CD4-positive, alpha-beta T cell (primary cell): ENCODE data around the gene MINDY1. TPM values are rescaled to one million over a fixed set of nuclear protein-coding genes. Genes with fewer than 3 reads are reported as not detected.
A peak's percentile ranks its signal among the peaks of the same experiment; 100 is the strongest.

Experiments used
- ATAC-seq: fragments of 200-7000 bp; cut with Tn5 transposase; one replicate; pipeline ENCODE4 v1.10.0; 2022; ENCODE audit warnings: mild to moderate bottlenecking; ENCODE audit not compliant: poor library complexity
- CTCF ChIA-PET: fragments of 350-600 bp; sonication (Branson Sonifier 250); formaldehyde crosslinking; loops from one replicate; lab custom pipeline; 2021; ENCODE audit warnings: antibody characterized with exemption, inconsistent platforms; lab: Charles Lee
- POLR2A ChIA-PET: fragments of 350-600 bp; sonication (Branson Sonifier 250); formaldehyde crosslinking; loops from one replicate; lab custom pipeline; 2021; ENCODE audit warnings: antibody characterized with exemption, inconsistent platforms; lab: Charles Lee
- DNase-seq, 14 experiments: peaks; one replicate each; pipeline ENCODE4 v3.0.0-alpha.2; 2013 to 2020; ENCODE audit warnings: mixed read lengths in 2 of 14
- H3K27ac ChIP-seq, 2 donors: one replicate each; pipeline versions ENCODE4 v1.5.1 to v1.7.0; 2013; ENCODE audit warnings: low read length in 2 of 2, low read depth in 1 of 2, mild to moderate bottlenecking in 1 of 2
- H3K27me3 ChIP-seq, 2 experiments: 1 replicate in 1 of 2; 2 replicates in 1 of 2; pipeline versions ENCODE4 v1.6.1 to v1.7.0; 2013; ENCODE audit warnings: low read length in 2 of 2, control low read depth in 1 of 2, mild to moderate bottlenecking in 1 of 2, moderate library complexity in 1 of 2; ENCODE audit not compliant: insufficient read depth in 2 of 2, control insufficient read depth in 1 of 2
- H3K36me3 ChIP-seq: one replicate; pipeline ENCODE4 v1.6.1; 2013; ENCODE audit warnings: low read length, control low read depth; ENCODE audit not compliant: insufficient read depth
- H3K4me1 ChIP-seq: one replicate; pipeline ENCODE4 v1.6.1; 2013; ENCODE audit warnings: low read length, control low read depth; ENCODE audit not compliant: insufficient read depth
- H3K4me3 ChIP-seq: one replicate; pipeline ENCODE4 v1.5.1; 2013; ENCODE audit warnings: mild to moderate bottlenecking, low read length, moderate library complexity
- H3K9me3 ChIP-seq, 2 experiments: 1 replicate in 1 of 2; 2 replicates in 1 of 2; pipeline versions ENCODE4 v1.6.1 to v1.7.0; 2013; ENCODE audit warnings: low read length in 2 of 2, mild to moderate bottlenecking in 2 of 2, control low read depth in 1 of 2, moderate library complexity in 1 of 2; ENCODE audit not compliant: control insufficient read depth in 1 of 2, insufficient read depth in 1 of 2
- H3K27ac Mint-ChIP-seq: one replicate; pipeline ENCODE4 v1.8.0; 2020; ENCODE audit warnings: mixed read lengths
- H3K27me3 Mint-ChIP-seq: one replicate; pipeline ENCODE4 v1.8.0; 2021; ENCODE audit warnings: mixed read lengths
- H3K36me3 Mint-ChIP-seq: one replicate; pipeline ENCODE4 v1.8.0; 2021; ENCODE audit warnings: low read depth, mixed read lengths
- H3K4me1 Mint-ChIP-seq: one replicate; pipeline ENCODE4 v1.8.0; 2021; ENCODE audit warnings: low read depth, mixed read lengths
- H3K4me3 Mint-ChIP-seq: one replicate; pipeline ENCODE4 v1.8.0; 2020; ENCODE audit warnings: mild to moderate bottlenecking, mixed read lengths
- H3K9me3 Mint-ChIP-seq: one replicate; pipeline ENCODE4 v1.8.0; 2020; ENCODE audit warnings: mixed read lengths
- CTCF ChIP-seq: fragments of 200-600 bp; IDR thresholded peaks from one replicate; pipeline ENCODE4 v1.8.0; 2022; ENCODE audit warnings: antibody characterized with exemption, mild to moderate bottlenecking
- intact Hi-C, 2 experiments: fragments of 100-400 bp; cut with DNase I in 1 of 2; cut with micrococcal nuclease in 1 of 2; formaldehyde crosslinking; loops; one replicate each; pipeline versions ENCODE4 v1.15.1 to v1.9.0; 2023 to 2025; cut with DNase I, micrococcal nuclease
- total RNA-seq, 174 experiments: library from RNA in 2 of 174; stranded (reverse) in 2 of 174; gene quantifications; one replicate each; pipeline ENCODE4 v1.2.3 and lab custom pipeline; 2021 to 2026

MINDY1 gene
- total RNA-seq, 2 experiments from 2014 or later = 7.8 to 9.2 TPM

- Mint-ChIP-seq H3K27ac (no peak overlapping the region), H3K9me3 (no peaks in the 10 kb centered on the region), H3K27me3 (no peaks in the 10 kb centered on the region), H3K4me1 (peaks cover 9% of the 10 kb centered on the region), H3K4me3 (no peak overlapping the region), H3K36me3 (peaks cover 63% of the 10 kb centered on the region)
- H3K9me3 ChIP-seq = no peaks in the 10 kb centered on the region
- H3K4me1 ChIP-seq = no peaks in the 10 kb centered on the region
- TF ChIP-seq CTCF = no peak
- no peak overlapping the region for H3K4me3 ChIP-seq
- no peak for ATAC-seq
- H3K27me3 ChIP-seq = no peaks in the 10 kb centered on the region
- ChIA-PET POLR2A (interaction anchor here (0.7 kb wide), 1 partner anchor 17 kb away, joined by 3 read pairs; no protein-coding TSS in a partner anchor), CTCF (interaction anchor here (1.6 kb wide), 1 partner anchor 68 kb away, joined by 4 read pairs; no protein-coding TSS in a partner anchor)
- no peak for DNase-seq
- intact Hi-C loops = no loop called here
- H3K36me3 ChIP-seq = peaks cover 60% of the 10 kb centered on the region
- H3K27ac ChIP-seq = no peak overlapping the region
Observed at GRCh38 chr1:151032164-151032563, 25.5 kb upstream of the MINDY1 start.

GRCh38 chr1:151026460-151026859 lies 19.8 kb upstream of the MINDY1 start:
- TF ChIP-seq CTCF = no peak
- H3K4me3 ChIP-seq = no peak overlapping the region
- no peaks in the 10 kb centered on the region for H3K27me3 Mint-ChIP-seq
- no peaks in the 10 kb centered on the region for H3K27me3 ChIP-seq
- H3K4me1 Mint-ChIP-seq = peaks cover 6% of the 10 kb centered on the region
- H3K9me3 Mint-ChIP-seq = no peaks in the 10 kb centered on the region
- no peak overlapping the region for H3K27ac ChIP-seq
- ATAC-seq (no peak), DNase-seq (no peak)
- ChIA-PET POLR2A (interaction anchor here (0.7 to 2.3 kb wide), 2 partner anchors 21 to 30 kb away, joined by 4 to 12 read pairs; partner anchors contain the start of gene C1orf56), CTCF (interaction anchor here (0.7 kb wide), 2 partner anchors 29 to 37 kb away, joined by 3 to 4 read pairs; no protein-coding TSS in a partner anchor)
- H3K36me3 ChIP-seq = peaks cover 57% of the 10 kb centered on the region
- H3K27ac Mint-ChIP-seq = no peak overlapping the region
- no peak overlapping the region for H3K4me3 Mint-ChIP-seq
- intact Hi-C loops = no loop called here
- peaks cover 67% of the 10 kb centered on the region for H3K36me3 Mint-ChIP-seq
- H3K4me1 ChIP-seq = peaks cover 7% of the 10 kb centered on the region
- H3K9me3 ChIP-seq = no peaks in the 10 kb centered on the region

GRCh38 chr1:151024540-151025146 lies 17.9 kb upstream of the MINDY1 start:
- ATAC-seq (peak; percentile 100), DNase-seq (peak; percentile 81 to 95 (median 88))
- H3K4me3 ChIP-seq = no peak overlapping the region
- no peak overlapping the region for H3K27ac ChIP-seq
- peak; percentile 83 for TF ChIP-seq CTCF
- peak overlapping the region; percentile 52 for H3K27ac Mint-ChIP-seq
- ChIA-PET CTCF (interaction anchor here (0.6 to 2.4 kb wide), 38 partner anchors 10 to 226 kb away, joined by 3 to 69 read pairs (median 6); partner anchors contain the start of genes BNIPL, C1orf56, CDC42SE1 and GABPB2), POLR2A (interaction anchor here (0.6 to 2.3 kb wide), 14 partner anchors 13 to 484 kb away, joined by 3 to 31 read pairs (median 6); partner anchors contain the start of genes C1orf56, CDC42SE1, MINDY1 and MLLT11)
- peaks cover 49% of the 10 kb centered on the region for H3K36me3 Mint-ChIP-seq
- no peaks in the 10 kb centered on the region for H3K27me3 ChIP-seq
- H3K9me3 Mint-ChIP-seq = no peaks in the 10 kb centered on the region
- intact Hi-C loops = loop anchor here (1.0 to 5.0 kb wide), 7 partner anchors 34 to 213 kb away; partner anchors contain the start of genes CDC42SE1 (in 2 of the 2), TNFAIP8L2 (in 2 of the 2) and GABPB2 (in 1 of the 2)
- no peaks in the 10 kb centered on the region for H3K27me3 Mint-ChIP-seq
- H3K4me1 ChIP-seq = peaks cover 7% of the 10 kb centered on the region
- H3K4me1 Mint-ChIP-seq = peaks cover 6% of the 10 kb centered on the region
- peaks cover 47% of the 10 kb centered on the region for H3K36me3 ChIP-seq
- no peak overlapping the region for H3K4me3 Mint-ChIP-seq
- H3K9me3 ChIP-seq = no peaks in the 10 kb centered on the region
